GM21526 (cell line): ENCODE data around the gene EYS.

Experiments used
- ATAC-seq: cut with Tn5 transposase; IDR thresholded peaks from one replicate; pipeline ENCODE4 v1.9.1; 2021; ENCODE audit warnings: moderate library complexity; ENCODE audit not compliant: unreplicated experiment, low FRiP score

The EYS gene

DNA sequence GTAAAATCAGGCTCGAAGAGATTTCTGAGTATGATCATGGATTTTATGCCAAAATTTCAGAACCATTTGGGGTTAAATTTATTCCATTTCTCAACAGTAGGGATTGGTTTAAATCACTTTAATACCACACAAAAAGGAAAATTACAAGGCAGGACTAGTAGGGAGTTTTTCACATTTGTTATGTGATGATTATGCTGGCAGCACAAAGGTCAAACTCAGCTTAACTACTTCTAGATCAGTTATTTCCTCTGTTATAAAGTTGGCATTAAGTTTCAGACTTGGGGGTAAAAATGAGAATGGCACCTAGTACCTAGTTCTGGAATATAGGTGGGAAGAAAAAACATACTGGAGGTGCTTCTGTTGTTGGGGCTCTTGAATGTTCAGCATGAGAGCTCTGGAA, 2031.9 kb downstream of the EYS start:
- ATAC-seq: no peak

- no peak for ATAC-seq
Measured at GRCh38 chr6:63674635-63675034, 2032.4 kb downstream of the EYS start.

DNA sequence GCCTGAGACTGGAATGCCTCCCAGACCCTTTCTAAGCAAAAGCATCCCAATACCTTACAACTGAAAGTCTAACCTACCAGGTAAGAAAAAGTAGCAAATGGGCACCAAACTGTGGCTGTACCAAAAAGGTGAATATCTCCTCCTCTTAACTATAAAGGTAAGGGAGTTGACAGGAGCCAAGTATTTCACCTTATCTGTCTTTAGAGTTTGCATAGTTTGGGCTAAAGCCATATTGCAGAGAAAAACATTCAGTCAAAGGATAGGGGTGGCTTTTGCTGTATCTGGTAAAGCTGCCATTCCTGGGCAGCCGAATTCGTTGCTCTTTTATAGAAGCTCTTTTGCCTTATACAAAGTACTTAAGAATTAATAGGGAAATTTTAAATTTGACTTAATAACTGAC, 2033.3 kb downstream of the EYS start:
- ATAC-seq: no peak

GRCh38 chr6:63672582-63673129, 2034.4 kb downstream of the EYS start:
- no peak for ATAC-seq

DNA sequence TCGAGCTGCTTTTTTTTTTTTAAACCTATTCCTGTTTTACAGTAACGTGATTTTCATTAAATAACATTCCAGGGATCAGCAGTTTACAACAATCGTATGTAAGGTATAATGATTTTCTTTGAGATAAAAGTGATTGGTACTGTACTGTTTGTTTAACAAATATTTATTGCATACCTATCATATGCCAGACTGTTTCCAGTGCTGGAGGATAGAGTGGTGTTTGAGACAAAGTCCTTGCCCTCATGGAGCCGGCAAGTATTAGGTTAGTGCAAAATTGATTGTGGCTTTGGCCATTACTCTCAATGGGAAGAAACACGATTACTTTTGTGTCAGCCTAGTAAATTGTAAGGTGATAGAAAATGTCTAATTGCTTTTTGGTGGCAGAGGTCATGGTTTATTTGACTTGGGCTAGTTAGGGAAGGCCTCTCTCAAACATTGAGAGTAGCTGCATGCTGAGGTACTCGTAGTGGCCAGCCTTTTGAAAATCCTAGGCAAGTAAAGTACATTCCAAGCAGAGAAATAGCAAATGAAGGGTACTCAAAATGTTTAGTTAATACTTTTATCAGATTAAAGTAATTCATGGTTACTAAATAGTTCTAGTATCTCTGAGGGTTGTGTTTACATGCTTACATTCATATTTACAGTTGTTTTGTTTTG, 2035.8 kb downstream of the EYS start:
- no peak for ATAC-seq
